Bronchial epithelial cell (primary cell): ENCODE results near the gene TLCD1. TPM values are rescaled to one million over a fixed set of nuclear protein-coding genes. Genes with fewer than 3 reads are reported as not detected.

Source experiments
- DNase-seq: peaks from one replicate; pipeline ENCODE4 v3.0.0-alpha.2; 2010; ENCODE audit warnings: low read depth
- FAIRE-seq: peaks from 2 replicates; lab custom pipeline; 2011; peaks lifted over from hg19 to GRCh38; lab: Jason Lieb, UNC
- H3K27me3 ChIP-seq: 2 replicates; pipeline ENCODE4 v1.5.1; 2011; ENCODE audit warnings: low read length; ENCODE audit not compliant: control insufficient read depth, insufficient read depth
- H3K36me3 ChIP-seq: 2 replicates; pipeline ENCODE4 v1.5.1; 2011; ENCODE audit warnings: low read length; ENCODE audit not compliant: control insufficient read depth, insufficient read depth
- H3K4me3 ChIP-seq: 2 replicates; pipeline ENCODE4 v1.5.1; 2011; ENCODE audit warnings: mild to moderate bottlenecking, low read depth, low read length, control low read depth
- total RNA-seq: library from RNA; depleted of rRNA; stranded (reverse); fragments of >200 nt; gene quantifications from 2 replicates; pipeline ENCODE4 v1.2.1, GENCODE V29; 2014
- TF ChIP-seq, protein P1 (sequence below): IDR thresholded peaks from 2 replicates; pipeline ENCODE4 v1.5.1; 2011; ENCODE audit warnings: mild to moderate bottlenecking, moderate library complexity, low read length, control low read depth, inconsistent platforms; ENCODE audit not compliant: insufficient read depth, severe bottlenecking

Gene TLCD1
- total RNA-seq, 1 donor from 2014 or later: 7.4 TPM

DNA sequence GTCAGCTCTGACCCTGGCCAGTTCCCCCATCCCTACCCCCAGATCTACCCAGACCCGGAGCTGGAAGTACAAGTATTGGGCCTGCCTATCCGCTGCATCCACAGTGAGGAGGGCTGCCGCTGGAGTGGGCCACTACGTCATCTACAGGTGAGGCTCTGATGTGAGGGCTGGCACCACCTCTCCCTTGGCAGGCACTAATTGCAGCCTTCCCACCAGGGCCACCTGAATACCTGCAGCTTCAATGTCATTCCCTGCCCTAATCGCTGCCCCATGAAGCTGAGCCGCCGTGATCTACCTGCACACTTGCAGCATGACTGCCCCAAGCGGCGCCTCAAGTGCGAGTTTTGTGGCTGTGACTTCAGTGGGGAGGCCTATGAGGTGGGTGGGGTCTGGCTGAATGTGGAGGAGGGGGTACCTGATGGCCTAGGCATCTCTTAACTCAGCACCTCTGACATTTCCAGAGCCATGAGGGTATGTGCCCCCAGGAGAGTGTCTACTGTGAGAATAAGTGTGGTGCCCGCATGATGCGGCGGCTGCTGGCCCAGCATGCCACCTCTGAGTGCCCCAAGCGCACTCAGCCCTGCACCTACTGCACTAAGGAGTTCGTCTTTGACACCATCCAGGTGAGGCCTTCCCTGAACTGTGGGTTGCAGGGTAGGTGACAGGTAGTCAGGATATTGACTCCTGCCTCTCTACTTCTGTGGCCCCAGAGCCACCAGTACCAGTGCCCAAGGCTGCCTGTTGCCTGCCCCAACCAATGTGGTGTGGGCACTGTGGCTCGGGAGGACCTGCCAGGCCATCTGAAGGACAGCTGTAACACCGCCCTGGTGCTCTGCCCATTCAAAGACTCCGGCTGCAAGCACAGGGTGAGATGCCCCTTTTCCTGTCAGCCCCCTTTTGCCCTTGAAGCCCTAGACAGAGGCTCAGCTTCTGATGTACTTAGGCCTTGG is 22.0 kb upstream of the TLCD1 start:
- TF ChIP-seq, protein P1, sequence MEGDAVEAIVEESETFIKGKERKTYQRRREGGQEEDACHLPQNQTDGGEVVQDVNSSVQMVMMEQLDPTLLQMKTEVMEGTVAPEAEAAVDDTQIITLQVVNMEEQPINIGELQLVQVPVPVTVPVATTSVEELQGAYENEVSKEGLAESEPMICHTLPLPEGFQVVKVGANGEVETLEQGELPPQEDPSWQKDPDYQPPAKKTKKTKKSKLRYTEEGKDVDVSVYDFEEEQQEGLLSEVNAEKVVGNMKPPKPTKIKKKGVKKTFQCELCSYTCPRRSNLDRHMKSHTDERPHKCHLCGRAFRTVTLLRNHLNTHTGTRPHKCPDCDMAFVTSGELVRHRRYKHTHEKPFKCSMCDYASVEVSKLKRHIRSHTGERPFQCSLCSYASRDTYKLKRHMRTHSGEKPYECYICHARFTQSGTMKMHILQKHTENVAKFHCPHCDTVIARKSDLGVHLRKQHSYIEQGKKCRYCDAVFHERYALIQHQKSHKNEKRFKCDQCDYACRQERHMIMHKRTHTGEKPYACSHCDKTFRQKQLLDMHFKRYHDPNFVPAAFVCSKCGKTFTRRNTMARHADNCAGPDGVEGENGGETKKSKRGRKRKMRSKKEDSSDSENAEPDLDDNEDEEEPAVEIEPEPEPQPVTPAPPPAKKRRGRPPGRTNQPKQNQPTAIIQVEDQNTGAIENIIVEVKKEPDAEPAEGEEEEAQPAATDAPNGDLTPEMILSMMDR: no peak
- Histone ChIP-seq H3K36me3 (peaks cover 35% of the 10 kb centered on the region), H3K27me3 (no peaks in the 10 kb centered on the region), H3K4me3 (no peak overlapping the region)
- FAIRE-seq (no peak), DNase-seq (no peak)

DNA sequence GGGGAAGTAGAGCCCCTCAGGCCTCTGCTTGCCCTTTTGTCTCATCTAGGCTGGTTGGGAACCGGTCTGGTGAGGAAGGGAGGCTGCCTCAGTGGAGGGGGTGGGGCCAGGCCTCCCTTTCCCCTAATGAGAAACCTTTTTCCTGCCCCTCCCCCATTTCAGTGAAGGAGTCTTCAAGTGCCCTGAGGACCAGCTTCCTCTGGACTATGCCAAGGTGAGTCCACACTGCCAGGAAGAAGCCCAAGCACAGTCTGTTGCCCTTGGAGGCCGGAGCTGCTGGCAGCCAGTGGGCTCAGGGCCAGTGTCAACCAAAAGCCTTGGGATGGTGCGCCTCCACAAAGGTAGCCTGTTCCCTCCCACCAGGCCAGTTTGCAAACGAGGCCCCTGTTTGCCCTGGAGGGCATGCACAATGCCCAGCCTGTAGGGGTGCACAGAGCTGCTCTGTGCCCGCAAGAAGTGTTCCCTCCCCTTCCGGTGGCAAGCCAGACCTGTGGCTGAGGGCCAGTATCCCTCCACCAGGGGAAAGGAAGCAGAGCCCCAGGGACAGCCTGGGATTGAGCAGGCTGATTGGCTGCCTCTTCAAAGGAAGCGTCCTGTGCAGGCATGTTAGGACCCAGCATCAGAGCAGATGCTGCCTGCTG is 21.1 kb upstream of the TLCD1 start:
- TF ChIP-seq, protein P1: no peak
- no peaks in the 10 kb centered on the region for H3K27me3 ChIP-seq
- peaks cover 35% of the 10 kb centered on the region for H3K36me3 ChIP-seq
- H3K4me3 ChIP-seq: no peak overlapping the region
- FAIRE-seq (no peak), DNase-seq (peak; percentile 65)

DNA sequence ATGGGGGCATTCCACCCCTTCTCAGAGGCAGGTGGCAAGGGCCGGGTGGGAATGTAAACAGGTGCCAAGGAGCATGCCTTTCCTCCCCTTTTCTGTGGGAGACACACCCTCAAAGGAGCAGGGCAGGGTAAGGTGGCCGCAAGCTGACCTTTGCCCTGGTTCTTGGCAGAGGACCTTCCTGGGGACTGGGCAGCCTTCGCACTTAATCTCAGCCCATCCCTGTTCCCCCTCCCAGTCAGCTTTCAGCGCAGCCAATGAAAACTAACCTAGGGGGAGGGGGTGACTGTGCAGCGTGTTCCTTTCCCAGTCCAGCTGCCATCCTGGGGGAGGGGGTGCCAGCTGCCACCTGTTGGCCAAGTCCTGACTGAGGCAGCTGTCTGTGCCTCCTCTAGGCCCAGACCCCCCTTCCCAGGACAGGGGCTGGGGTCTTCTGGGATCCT is 20.6 kb upstream of the TLCD1 start:
- no peaks in the 10 kb centered on the region for H3K27me3 ChIP-seq
- TF ChIP-seq, protein P1: no peak
- H3K36me3 ChIP-seq: peaks cover 35% of the 10 kb centered on the region
- H3K4me3 ChIP-seq: peak overlapping the region; percentile 0
- FAIRE-seq: no peak
- no peak for DNase-seq

DNA sequence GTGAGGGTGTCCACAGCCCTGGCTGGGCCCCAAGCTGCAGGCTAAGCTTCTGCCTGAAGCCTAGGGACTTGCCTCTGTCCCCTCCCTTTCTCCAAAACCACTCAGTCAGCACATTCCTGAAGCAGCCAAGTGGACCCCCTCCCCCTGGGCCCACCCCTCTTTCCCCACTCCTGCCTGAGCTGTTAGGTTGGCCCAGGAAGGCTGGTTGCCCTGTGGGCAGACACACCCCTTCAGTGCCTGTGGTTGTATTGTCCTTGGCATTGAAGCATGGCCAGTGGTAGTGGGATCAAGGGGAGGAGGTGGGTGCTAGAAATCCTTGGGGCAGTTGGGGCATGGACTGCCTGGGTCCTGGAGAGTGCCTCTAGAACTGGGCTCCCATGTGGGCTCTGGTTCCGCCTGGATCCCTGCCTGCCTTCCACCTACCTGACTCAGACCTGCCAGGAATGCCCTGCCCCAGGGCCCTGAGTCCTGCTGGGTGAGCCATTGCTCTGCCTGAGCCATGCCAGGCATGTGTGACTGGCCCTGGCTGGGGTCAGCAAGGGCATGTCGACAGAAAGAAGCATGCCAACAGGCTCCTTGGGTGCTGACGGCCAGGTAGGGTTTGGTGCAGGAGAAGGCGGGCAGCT is 19.9 kb upstream of the TLCD1 start:
- peaks cover 34% of the 10 kb centered on the region for H3K36me3 ChIP-seq
- TF ChIP-seq, protein P1: no peak
- FAIRE-seq (no peak), DNase-seq (peak; percentile 91)
- no peaks in the 10 kb centered on the region for H3K27me3 ChIP-seq
- peak overlapping the region; percentile 63 for H3K4me3 ChIP-seq

DNA sequence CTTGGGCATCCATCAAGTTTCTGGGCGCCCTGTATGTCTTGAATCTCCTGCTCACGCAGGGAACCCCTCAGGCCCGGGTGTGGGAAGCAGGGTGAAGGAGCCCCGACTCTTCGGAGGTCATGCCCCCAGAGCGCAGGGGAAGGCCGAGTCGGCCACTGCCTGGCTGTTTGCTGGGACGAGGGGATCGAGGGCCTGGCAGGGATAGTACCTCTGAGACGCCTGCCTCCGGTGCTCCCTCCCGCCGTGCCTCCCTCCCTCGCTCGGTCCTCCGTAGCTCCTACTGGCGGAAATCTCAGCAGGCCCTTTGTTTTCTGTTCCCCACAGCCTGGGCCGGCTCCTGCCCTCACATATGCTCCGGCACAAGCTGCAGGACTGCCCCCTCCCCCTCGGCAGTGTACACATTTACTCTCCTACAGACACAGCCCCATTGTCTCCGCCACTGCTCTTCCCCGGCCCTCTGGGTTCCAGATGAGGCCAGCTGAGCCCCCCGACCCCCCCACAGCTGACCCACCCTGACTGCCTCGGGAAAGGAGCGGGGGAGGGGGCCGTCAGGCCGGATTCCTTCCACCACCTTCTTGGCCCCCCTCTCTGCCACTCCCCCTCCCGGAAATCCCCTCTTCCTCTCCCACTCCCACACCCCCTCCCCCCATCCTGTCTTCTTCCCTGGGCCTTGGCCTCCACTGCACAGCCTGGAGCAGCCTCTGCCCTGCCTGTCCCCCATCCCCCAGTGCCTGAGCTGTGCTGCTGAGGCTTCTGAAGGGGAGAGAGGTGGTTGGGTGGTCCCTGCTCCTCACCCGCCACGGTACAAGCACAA is 19.1 kb upstream of the TLCD1 start:
- H3K27me3 ChIP-seq: no peaks in the 10 kb centered on the region
- FAIRE-seq: no peak
- H3K36me3 ChIP-seq: peaks cover 30% of the 10 kb centered on the region
- TF ChIP-seq, protein P1: no peak
- H3K4me3 ChIP-seq: peak overlapping the region; percentile 63
- peak; percentile 38 for DNase-seq
